ENCODE data around the gene PGP.

PGP gene

DNA sequence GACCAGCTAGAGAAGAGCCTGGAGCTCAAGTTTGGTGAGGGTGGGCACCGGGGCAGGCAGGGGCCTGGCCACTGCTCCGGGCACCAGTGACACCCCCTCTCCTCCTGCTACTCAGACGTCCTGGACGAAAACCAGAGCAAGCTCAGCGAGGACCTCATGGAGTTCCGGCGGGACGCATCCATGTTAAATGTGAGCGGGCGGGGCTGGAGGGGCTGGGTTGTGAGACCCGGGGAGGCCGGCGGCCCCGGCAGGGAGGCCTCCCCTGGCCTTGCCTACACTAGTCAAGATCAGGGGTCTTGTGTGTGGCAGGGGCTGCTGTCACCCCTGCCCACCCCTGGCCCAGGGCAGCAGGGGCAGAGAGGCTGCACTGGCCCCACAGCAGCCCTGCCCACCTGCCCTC, 41.3 kb downstream of the PGP start:
- H3K27ac ChIP-seq (ENCODE audit: low read depth, low read length), result no peak overlapping the region
- H3K36me3 ChIP-seq (ENCODE audit: low read length), result no peaks in the 10 kb centered on the region
- no peaks in the 10 kb centered on the region for H4K20me1 ChIP-seq (ENCODE audit: low read depth, low read length)
- H2AFZ ChIP-seq (ENCODE audit: low read depth, low read length, severe bottlenecking), result no peak overlapping the region
- no peaks in the 10 kb centered on the region for H3F3A ChIP-seq (ENCODE audit: insufficient read depth)
- TF ChIP-seq EZH2phosphoT487 (conservative IDR thresholded peaks at IDR 0.05; ENCODE audit: low read length), result no peak
- TF ChIP-seq CTCF (IDR thresholded peaks at IDR 0.05; ENCODE audit: insufficient read depth, low read length, poor library complexity, severe bottlenecking), result no peak
- no peaks in the 10 kb centered on the region for H3K9me3 ChIP-seq (ENCODE audit: insufficient read depth, low read length)
- no peak overlapping the region for H3K4me2 ChIP-seq (ENCODE audit: low read depth, low read length, poor library complexity, severe bottlenecking)
- no peaks in the 10 kb centered on the region for H3K79me2 ChIP-seq (ENCODE audit: insufficient read depth, low read length)
- H3K9ac ChIP-seq (ENCODE audit: low read length), result no peak overlapping the region
- H3K4me3 ChIP-seq (ENCODE audit: insufficient read depth, low read length, poor library complexity, severe bottlenecking), result no peak overlapping the region
- no peaks in the 10 kb centered on the region for H3K27me3 ChIP-seq (ENCODE audit: low read length)
- no peaks in the 10 kb centered on the region for H3K9me2 ChIP-seq (replicated peaks; ENCODE audit: insufficient read depth, low read length)

DNA sequence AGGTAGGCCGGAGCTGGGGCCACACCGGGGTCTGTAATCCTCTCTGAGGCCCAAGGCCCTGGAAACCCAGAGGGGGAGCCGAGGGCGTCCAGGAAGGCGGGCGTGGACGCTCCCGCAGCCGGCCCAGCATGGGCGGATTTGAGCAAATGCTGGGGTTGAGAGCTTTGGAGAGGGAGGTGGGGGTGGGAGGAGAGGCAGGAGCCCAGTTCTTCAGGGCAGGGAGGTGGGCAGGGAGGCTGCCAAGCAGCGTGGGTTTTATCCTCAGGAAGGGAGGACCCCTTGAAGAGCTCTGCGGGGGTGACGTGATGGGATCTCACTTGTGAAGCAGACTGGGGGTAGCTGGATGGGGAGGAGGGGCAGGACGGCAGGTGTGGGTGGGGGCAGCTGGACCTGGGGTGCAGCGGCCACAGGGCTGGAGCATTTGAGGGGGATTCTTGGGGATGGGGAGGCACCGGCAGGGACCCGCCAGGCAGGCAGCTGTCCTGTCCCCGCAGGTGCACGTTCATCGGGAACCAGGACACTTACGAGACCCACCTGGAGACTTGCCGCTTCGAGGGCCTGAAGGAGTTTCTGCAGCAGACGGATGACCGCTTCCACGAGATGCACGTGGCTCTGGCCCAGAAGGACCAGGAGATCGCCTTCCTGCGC, 41.8 kb downstream of the PGP start:
- H3K36me3 ChIP-seq (ENCODE audit: low read length), result no peaks in the 10 kb centered on the region
- no peaks in the 10 kb centered on the region for H3K79me2 ChIP-seq (ENCODE audit: insufficient read depth, low read length)
- no peak overlapping the region for H3K9ac ChIP-seq (ENCODE audit: low read length)
- TF ChIP-seq EZH2phosphoT487 (conservative IDR thresholded peaks at IDR 0.05; ENCODE audit: low read length) (no peak), CTCF (IDR thresholded peaks at IDR 0.05; ENCODE audit: insufficient read depth, low read length, poor library complexity, severe bottlenecking) (no peak)
- H3K27me3 ChIP-seq (ENCODE audit: low read length), result no peaks in the 10 kb centered on the region
- H3K4me3 ChIP-seq (ENCODE audit: insufficient read depth, low read length, poor library complexity, severe bottlenecking), result no peak overlapping the region
- H4K20me1 ChIP-seq (ENCODE audit: low read depth, low read length), result no peaks in the 10 kb centered on the region
- no peak overlapping the region for H2AFZ ChIP-seq (ENCODE audit: low read depth, low read length, severe bottlenecking)
- no peaks in the 10 kb centered on the region for H3K9me3 ChIP-seq (ENCODE audit: insufficient read depth, low read length)
- no peaks in the 10 kb centered on the region for H3K9me2 ChIP-seq (replicated peaks; ENCODE audit: insufficient read depth, low read length)
- no peak overlapping the region for H3K27ac ChIP-seq (ENCODE audit: low read depth, low read length)
- H3F3A ChIP-seq (ENCODE audit: insufficient read depth), result no peaks in the 10 kb centered on the region
- H3K4me2 ChIP-seq (ENCODE audit: low read depth, low read length, poor library complexity, severe bottlenecking), result no peak overlapping the region

DNA sequence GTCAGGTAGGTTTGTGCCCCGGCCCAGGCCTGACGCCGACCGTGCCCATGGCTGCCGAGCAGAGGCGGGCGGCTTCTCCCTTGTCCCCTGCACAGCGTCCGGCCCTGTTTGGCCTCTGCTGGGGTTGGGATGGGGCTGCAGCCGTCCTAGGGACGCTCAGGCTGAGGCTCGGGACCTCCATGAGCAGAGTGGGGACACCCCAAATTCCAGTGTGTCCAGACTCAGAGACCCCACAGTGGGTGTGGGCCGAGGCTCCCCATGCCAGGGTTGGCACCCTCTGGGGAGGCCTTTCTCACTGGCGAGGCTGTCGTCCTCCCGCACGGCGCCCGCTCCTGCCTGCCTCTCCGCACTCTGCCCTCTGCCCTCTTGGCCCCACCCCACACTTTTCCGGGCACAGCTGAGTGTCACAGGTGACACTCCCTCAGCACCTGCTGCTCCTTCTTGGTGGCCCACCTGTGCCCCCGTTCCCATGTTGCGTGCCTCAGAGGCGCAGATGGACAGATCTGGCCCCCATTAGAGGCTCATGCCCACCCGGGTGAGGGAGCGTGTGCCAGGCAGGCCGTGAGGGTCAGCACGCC, 43.0 kb downstream of the PGP start:
- no peak overlapping the region for H3K4me2 ChIP-seq (ENCODE audit: low read depth, low read length, poor library complexity, severe bottlenecking)
- no peaks in the 10 kb centered on the region for H3K9me3 ChIP-seq (ENCODE audit: insufficient read depth, low read length)
- H3K27me3 ChIP-seq (ENCODE audit: low read length), result no peaks in the 10 kb centered on the region
- no peak overlapping the region for H3K4me3 ChIP-seq (ENCODE audit: insufficient read depth, low read length, poor library complexity, severe bottlenecking)
- H3K27ac ChIP-seq (ENCODE audit: low read depth, low read length), result no peak overlapping the region
- no peak overlapping the region for H2AFZ ChIP-seq (ENCODE audit: low read depth, low read length, severe bottlenecking)
- H3K36me3 ChIP-seq (ENCODE audit: low read length), result no peaks in the 10 kb centered on the region
- no peaks in the 10 kb centered on the region for H3K79me2 ChIP-seq (ENCODE audit: insufficient read depth, low read length)
- TF ChIP-seq EZH2phosphoT487 (conservative IDR thresholded peaks at IDR 0.05; ENCODE audit: low read length) (no peak), CTCF (IDR thresholded peaks at IDR 0.05; ENCODE audit: insufficient read depth, low read length, poor library complexity, severe bottlenecking) (no peak)
- H3F3A ChIP-seq (ENCODE audit: insufficient read depth), result no peaks in the 10 kb centered on the region
- H3K9ac ChIP-seq (ENCODE audit: low read length), result no peak overlapping the region
- no peaks in the 10 kb centered on the region for H4K20me1 ChIP-seq (ENCODE audit: low read depth, low read length)
- no peaks in the 10 kb centered on the region for H3K9me2 ChIP-seq (replicated peaks; ENCODE audit: insufficient read depth, low read length)
